Right renal cortex interstitium (tissue), 3 donors: ENCODE results near the gene POLE3. TPM values are rescaled to one million over a fixed set of nuclear protein-coding genes. Genes with fewer than 3 reads are reported as not detected.
A peak's percentile ranks its signal among the peaks of the same experiment; 100 is the strongest.
"Not testable (repeated sequence)": the region's sequence is repeated elsewhere in the genome, so short reads cannot be mapped to it uniquely, and the experiment has no call there.

Source experiments
- DNase-seq, 3 donors: peaks; one replicate each; pipeline ENCODE4 v3.0.0-alpha.2; 2013; ENCODE audit warnings: low read depth in 3 of 3, low spot score in 2 of 3
- polyA plus RNA-seq, 3 donors: library from polyadenylated mRNA; unstranded; fragments of 120-200 nt; gene quantifications; one replicate each; pipeline ENCODE4 v1.2.1, GENCODE V29; 2013; ENCODE audit not compliant: insufficient read length in 3 of 3

Gene POLE3
- polyA plus RNA-seq: 10 to 100 TPM; 67.7 to 75.6 (median 69.5) TPM

- DNase-seq: peak; percentile 89 to 93 (median 91)
Measured at GRCh38 chr9:113410207-113410864, at the start of gene POLE3, which contains the start of gene C9orf43. POLE3 (minus strand) TSS chr9:113410675; CDS start chr9:113410293, 382 bp downstream. C9orf43 (plus strand) TSS chr9:113410747; CDS start chr9:113413494, 2,747 bp downstream.

GRCh38 chr9:113456235-113456634, 45.8 kb upstream of the POLE3 start:
- DNase-seq: no peak

GRCh38 chr9:113454914-113455761, 44.7 kb upstream of the POLE3 start:
- no peak for DNase-seq

GRCh38 chr9:113452113-113452605, 41.7 kb upstream of the POLE3 start:
- DNase-seq: no peak

GRCh38 chr9:113449376-113449775, 38.9 kb upstream of the POLE3 start:
- DNase-seq: no peak

GRCh38 chr9:113446323-113446740, 35.9 kb upstream of the POLE3 start:
- no peak for DNase-seq

GRCh38 chr9:113444736-113445135, 34.3 kb upstream of the POLE3 start:
- DNase-seq: no peak

- not testable (repeated sequence) for DNase-seq
Measured at GRCh38 chr9:113437716-113438115, 27.2 kb upstream of the POLE3 start.

- DNase-seq: no peak
Measured at GRCh38 chr9:113436728-113437515, 26.4 kb upstream of the POLE3 start.

- no peak for DNase-seq
Measured at GRCh38 chr9:113431191-113431590, 20.7 kb upstream of the POLE3 start.

GRCh38 chr9:113428062-113428615, 17.7 kb upstream of the POLE3 start:
- DNase-seq: no peak

GRCh38 chr9:113427629-113428028, 17.2 kb upstream of the POLE3 start:
- no peak for DNase-seq

- no peak for DNase-seq
Measured at GRCh38 chr9:113426701-113427100, 16.2 kb upstream of the POLE3 start.

- DNase-seq: no peak
Measured at GRCh38 chr9:113425072-113425471, 14.6 kb upstream of the POLE3 start.

GRCh38 chr9:113421726-113422125, 11.3 kb upstream of the POLE3 start:
- no peak for DNase-seq

- DNase-seq: no peak
Measured at GRCh38 chr9:113417370-113417769, 6.9 kb upstream of the POLE3 start.

GRCh38 chr9:113416149-113416721, 5.8 kb upstream of the POLE3 start:
- DNase-seq: no peak

GRCh38 chr9:113409883-113410206, 630 bp downstream of the POLE3 start:
- peak in 1 of 3 donors; percentile 13 for DNase-seq

GRCh38 chr9:113409481-113409880, 994 bp downstream of the POLE3 start:
- DNase-seq: no peak

GRCh38 chr9:113406873-113407511, 3.5 kb downstream of the POLE3 start:
- peak in 2 of 3 donors; percentile 39 to 43 for DNase-seq
